ENCODE data around the gene ZNF784.

The ZNF784 gene

DNA sequence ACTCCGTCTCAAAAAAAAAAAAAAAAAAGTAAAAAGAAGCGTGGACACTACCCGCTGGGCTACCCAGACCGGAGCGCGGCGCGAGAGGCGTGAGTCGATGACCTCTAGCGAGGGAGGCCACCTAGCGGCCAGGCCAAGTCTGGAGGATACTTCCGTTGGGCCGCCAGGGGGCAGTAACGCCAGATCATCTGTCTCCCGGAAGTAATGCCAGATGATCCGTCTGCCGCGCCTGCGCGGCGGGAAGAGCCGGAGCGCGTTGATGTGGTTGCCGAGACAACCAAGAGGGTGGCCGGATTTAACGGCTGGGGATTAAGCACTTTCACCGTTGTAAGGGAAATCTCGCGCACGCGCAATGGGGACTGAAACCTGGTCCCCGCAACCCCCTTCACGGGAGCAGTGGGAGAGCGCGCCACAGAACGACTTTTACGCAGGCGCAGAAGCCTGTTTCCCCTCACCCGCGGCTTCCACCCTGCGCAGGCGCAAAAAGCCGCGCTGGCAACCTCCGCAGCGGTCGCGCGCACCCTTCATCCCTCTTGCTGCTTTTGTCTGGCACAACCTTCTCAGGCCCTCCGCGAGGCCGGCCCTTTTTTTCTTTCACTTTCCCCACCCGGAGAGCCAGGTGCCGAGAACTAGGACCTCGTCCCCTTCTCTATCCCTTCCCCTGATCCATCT lies 29.4 kb upstream of the ZNF784 start:
- Histone ChIP-seq H2AFZ (ENCODE audit: low read depth, low read length) (no peak overlapping the region), H3K4me3 (ENCODE audit: insufficient read depth in 1 of 2, low read depth in 1 of 2, low read length in 2 of 2) (peak overlapping the region; percentile 58 to 84), H3K14ac (ENCODE audit: low read length in 2 of 2) (no peak overlapping the region), H3K36me3 (ENCODE audit: control insufficient read depth in 1 of 2, insufficient read depth in 2 of 2, low read depth in 1 of 2, low read length in 2 of 2) (peaks cover 7 to 50% of the 10 kb centered on the region in 2 experiments), H2BK12ac (ENCODE audit: low read length in 2 of 2) (no peak overlapping the region), H2AK5ac (ENCODE audit: low read length, severe bottlenecking) (no peak overlapping the region), H3K4me1 (ENCODE audit: control insufficient read depth, insufficient read depth, low read depth, low read length) (peaks cover 32% of the 10 kb centered on the region), H4K8ac (ENCODE audit: low read length) (peak overlapping the region; percentile 91), H3K9me3 (ENCODE audit: control insufficient read depth, low read length) (no peaks in the 10 kb centered on the region), H3K27me3 (ENCODE audit: control insufficient read depth in 1 of 2, insufficient read depth in 1 of 2, low read length in 2 of 2) (no peaks in the 10 kb centered on the region), H3K4me2 (ENCODE audit: low read length, poor library complexity, severe bottlenecking) (peak overlapping the region; percentile 35), H2BK120ac (ENCODE audit: low read depth, low read length) (peak overlapping the region; percentile 6), H3K23ac (ENCODE audit: low read length in 2 of 2) (no peak overlapping the region), H2BK15ac (ENCODE audit: low read depth, poor library complexity, severe bottlenecking) (peak overlapping the region; percentile 44), H3K9ac (ENCODE audit: low read length) (peak overlapping the region; percentile 99), H3K4ac (ENCODE audit: low read depth in 1 of 2, low read length in 2 of 2) (peak overlapping the region in 1 of 2 experiments; percentile 34), H3K79me1 (replicated peaks; ENCODE audit: low read length, poor library complexity, severe bottlenecking) (peaks cover 32% of the 10 kb centered on the region), H2BK5ac (ENCODE audit: low read depth, low read length, poor library complexity, severe bottlenecking) (peak overlapping the region; percentile 19), H4K91ac (ENCODE audit: low read length) (peak overlapping the region; percentile 87), H3K18ac (ENCODE audit: low read depth in 1 of 2, low read length in 2 of 2) (peak overlapping the region; percentile 70 to 98), H3K27ac (ENCODE audit: low read length, poor library complexity, severe bottlenecking) (peak overlapping the region; percentile 100)
- 1% methylated on average over 57 of the region's 57 CpGs for WGBS
- peak; percentile 99 for DNase-seq

DNA sequence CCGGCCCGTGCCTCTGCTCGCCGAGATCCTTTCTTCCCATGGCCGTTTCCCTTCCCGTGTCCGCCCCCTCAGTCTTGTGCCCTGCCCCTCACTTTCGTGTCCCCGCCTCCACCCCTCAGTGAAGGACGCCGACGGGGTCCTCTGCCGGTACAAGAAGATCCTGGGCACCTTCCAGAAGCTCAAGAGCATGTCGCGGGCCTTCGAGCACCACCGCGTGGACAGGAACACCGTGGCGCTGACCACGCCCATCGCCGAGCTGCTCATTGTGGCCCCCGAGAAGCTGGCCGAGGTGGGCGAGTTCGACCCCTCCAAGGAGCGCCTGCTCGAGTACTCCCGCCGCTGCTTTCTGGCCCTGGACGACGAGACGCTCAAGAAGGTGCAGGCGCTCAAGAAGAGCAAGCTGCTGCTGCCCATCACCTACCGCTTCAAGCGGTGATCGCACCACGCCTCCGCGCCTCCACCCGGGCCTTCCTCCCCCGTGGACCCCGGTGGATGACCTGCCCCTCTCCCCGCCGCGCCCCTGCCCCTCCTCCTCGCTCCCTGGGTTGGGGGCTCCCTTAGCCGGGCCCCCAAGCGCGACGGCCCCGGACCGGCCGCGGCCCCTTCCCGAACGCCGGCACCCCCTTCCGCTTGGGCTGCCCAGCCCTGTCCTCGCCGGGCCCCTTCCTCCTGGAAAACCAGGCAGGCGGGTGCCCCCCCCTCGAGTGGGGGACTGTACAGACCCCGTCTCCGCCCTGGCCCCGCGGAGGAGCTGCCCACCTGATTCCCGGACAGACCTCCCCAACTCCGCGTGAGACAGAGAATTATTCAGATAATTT lies 28.2 kb upstream of the ZNF784 start:
- no peak overlapping the region for H4K91ac ChIP-seq (ENCODE audit: low read length)
- H3K4me1 ChIP-seq (ENCODE audit: control insufficient read depth, insufficient read depth, low read depth, low read length) = peaks cover 26% of the 10 kb centered on the region
- H2BK15ac ChIP-seq (ENCODE audit: low read depth, poor library complexity, severe bottlenecking) = no peak overlapping the region
- H3K9ac ChIP-seq (ENCODE audit: low read length) = no peak overlapping the region
- H3K79me1 ChIP-seq (replicated peaks; ENCODE audit: low read length, poor library complexity, severe bottlenecking) = peaks cover 39% of the 10 kb centered on the region
- no peak overlapping the region for H2BK12ac ChIP-seq (ENCODE audit: low read length in 2 of 2)
- no peak overlapping the region for H2AFZ ChIP-seq (ENCODE audit: low read depth, low read length)
- H3K27ac ChIP-seq (ENCODE audit: low read length, poor library complexity, severe bottlenecking) = no peak overlapping the region
- WGBS = 89% methylated on average over 71 of the region's 71 CpGs
- no peak overlapping the region for H3K18ac ChIP-seq (ENCODE audit: low read depth in 1 of 2, low read length in 2 of 2)
- H2AK5ac ChIP-seq (ENCODE audit: low read length, severe bottlenecking) = no peak overlapping the region
- H3K27me3 ChIP-seq (ENCODE audit: control insufficient read depth in 1 of 2, insufficient read depth in 1 of 2, low read length in 2 of 2) = no peaks in the 10 kb centered on the region
- H3K9me3 ChIP-seq (ENCODE audit: control insufficient read depth, low read length) = no peaks in the 10 kb centered on the region
- DNase-seq = no peak
- no peak overlapping the region for H4K8ac ChIP-seq (ENCODE audit: low read length)
- no peak overlapping the region for H3K14ac ChIP-seq (ENCODE audit: low read length in 2 of 2)
- peak overlapping the region; percentile 11 for H2BK120ac ChIP-seq (ENCODE audit: low read depth, low read length)
- H3K36me3 ChIP-seq (ENCODE audit: control insufficient read depth in 1 of 2, insufficient read depth in 2 of 2, low read depth in 1 of 2, low read length in 2 of 2) = peaks cover 7 to 43% of the 10 kb centered on the region in 2 experiments
- H2BK5ac ChIP-seq (ENCODE audit: low read depth, low read length, poor library complexity, severe bottlenecking) = no peak overlapping the region
- no peak overlapping the region for H3K4me2 ChIP-seq (ENCODE audit: low read length, poor library complexity, severe bottlenecking)
- H3K23ac ChIP-seq (ENCODE audit: low read length in 2 of 2) = no peak overlapping the region
- H3K4me3 ChIP-seq (ENCODE audit: insufficient read depth in 1 of 2, low read depth in 1 of 2, low read length in 2 of 2) = peak overlapping the region in 1 of 2 experiments; percentile 12
- H3K4ac ChIP-seq (ENCODE audit: low read depth in 1 of 2, low read length in 2 of 2) = no peak overlapping the region

DNA sequence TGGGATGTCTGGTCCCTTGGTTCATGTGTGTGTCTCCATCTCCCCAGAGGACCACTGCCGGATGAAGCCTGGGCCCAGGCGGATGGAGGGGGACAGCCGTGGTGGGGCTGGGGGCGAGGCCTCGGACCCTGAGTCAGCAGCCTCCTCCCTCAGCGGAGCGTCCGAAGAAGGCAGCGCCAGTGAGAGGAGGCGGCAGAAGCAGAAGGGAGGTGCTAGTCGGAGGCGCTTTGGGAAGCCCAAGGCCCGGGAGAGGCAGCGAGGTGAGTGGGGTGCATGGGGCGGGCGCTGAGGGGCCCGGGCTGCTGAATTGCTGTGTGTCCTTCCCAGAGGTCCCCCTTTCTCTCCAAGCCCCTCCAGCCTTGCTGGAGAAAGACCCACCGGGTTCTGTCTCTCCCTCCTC lies 26.9 kb upstream of the ZNF784 start:
- no peak for DNase-seq

DNA sequence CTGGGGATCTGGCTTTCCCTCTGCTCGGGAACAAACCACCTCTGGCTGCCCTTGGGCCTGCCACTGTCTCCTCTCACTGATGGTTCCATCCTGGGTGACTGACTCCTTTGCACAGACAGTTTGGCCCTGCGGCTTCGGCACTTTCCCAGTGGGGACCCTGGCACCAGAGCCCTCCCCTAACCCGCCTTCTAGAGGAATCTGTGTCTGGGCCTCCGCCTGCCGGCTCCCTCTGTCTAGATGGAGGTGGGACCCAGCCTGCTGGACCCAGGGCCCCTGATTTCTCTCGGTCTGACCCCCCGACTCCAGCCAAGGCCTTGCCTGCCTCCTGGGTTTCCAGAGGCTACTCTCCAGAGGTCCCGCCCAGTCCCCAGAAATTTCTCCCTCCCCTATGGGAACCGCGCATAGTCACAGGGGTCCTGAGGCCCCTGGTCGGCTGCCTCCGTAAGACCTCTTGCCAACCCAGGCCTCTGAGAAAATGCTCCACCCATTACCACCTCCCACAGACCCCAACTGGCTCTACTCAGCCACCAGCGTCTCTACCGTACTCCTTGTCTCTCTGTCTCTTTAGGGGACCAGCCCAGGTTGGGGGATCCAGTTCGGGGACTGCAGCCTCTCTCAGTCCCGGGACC lies 26.4 kb upstream of the ZNF784 start:
- no peak for DNase-seq
- Histone ChIP-seq H4K8ac (ENCODE audit: low read length) (no peak overlapping the region), H2AFZ (ENCODE audit: low read depth, low read length) (no peak overlapping the region), H3K14ac (ENCODE audit: low read length in 2 of 2) (no peak overlapping the region), H3K79me1 (replicated peaks; ENCODE audit: low read length, poor library complexity, severe bottlenecking) (peaks cover 44% of the 10 kb centered on the region), H3K27me3 (ENCODE audit: control insufficient read depth in 1 of 2, insufficient read depth in 1 of 2, low read length in 2 of 2) (no peaks in the 10 kb centered on the region), H3K4me2 (ENCODE audit: low read length, poor library complexity, severe bottlenecking) (no peak overlapping the region), H3K4ac (ENCODE audit: low read depth in 1 of 2, low read length in 2 of 2) (no peak overlapping the region), H2BK15ac (ENCODE audit: low read depth, poor library complexity, severe bottlenecking) (no peak overlapping the region), H2BK120ac (ENCODE audit: low read depth, low read length) (no peak overlapping the region), H3K9me3 (ENCODE audit: control insufficient read depth, low read length) (no peaks in the 10 kb centered on the region), H3K4me1 (ENCODE audit: control insufficient read depth, insufficient read depth, low read depth, low read length) (peaks cover 20% of the 10 kb centered on the region), H3K27ac (ENCODE audit: low read length, poor library complexity, severe bottlenecking) (no peak overlapping the region), H2AK5ac (ENCODE audit: low read length, severe bottlenecking) (no peak overlapping the region), H3K23ac (ENCODE audit: low read length in 2 of 2) (no peak overlapping the region), H2BK12ac (ENCODE audit: low read length in 2 of 2) (no peak overlapping the region), H3K9ac (ENCODE audit: low read length) (no peak overlapping the region), H3K18ac (ENCODE audit: low read depth in 1 of 2, low read length in 2 of 2) (no peak overlapping the region), H3K36me3 (ENCODE audit: control insufficient read depth in 1 of 2, insufficient read depth in 2 of 2, low read depth in 1 of 2, low read length in 2 of 2) (peaks cover 11 to 40% of the 10 kb centered on the region in 2 experiments), H4K91ac (ENCODE audit: low read length) (no peak overlapping the region), H3K4me3 (ENCODE audit: insufficient read depth in 1 of 2, low read depth in 1 of 2, low read length in 2 of 2) (no peak overlapping the region), H2BK5ac (ENCODE audit: low read depth, low read length, poor library complexity, severe bottlenecking) (no peak overlapping the region)
- WGBS = 95% methylated on average over 17 of the region's 17 CpGs

More for the DNA sequence above, 26.9 kb upstream of the ZNF784 start:
- no peak overlapping the region for H3K9ac ChIP-seq (ENCODE audit: low read length)
- no peak overlapping the region for H3K18ac ChIP-seq (ENCODE audit: low read depth in 1 of 2, low read length in 2 of 2)
- no peaks in the 10 kb centered on the region for H3K27me3 ChIP-seq (ENCODE audit: control insufficient read depth in 1 of 2, insufficient read depth in 1 of 2, low read length in 2 of 2)
- no peaks in the 10 kb centered on the region for H3K9me3 ChIP-seq (ENCODE audit: control insufficient read depth, low read length)
- H3K23ac ChIP-seq (ENCODE audit: low read length in 2 of 2) = no peak overlapping the region
- H4K8ac ChIP-seq (ENCODE audit: low read length) = no peak overlapping the region
- H3K4me2 ChIP-seq (ENCODE audit: low read length, poor library complexity, severe bottlenecking) = no peak overlapping the region
- no peak overlapping the region for H2BK12ac ChIP-seq (ENCODE audit: low read length in 2 of 2)
- H4K91ac ChIP-seq (ENCODE audit: low read length) = no peak overlapping the region
- H2AK5ac ChIP-seq (ENCODE audit: low read length, severe bottlenecking) = no peak overlapping the region
- no peak overlapping the region for H3K27ac ChIP-seq (ENCODE audit: low read length, poor library complexity, severe bottlenecking)
- no peak overlapping the region for H2BK120ac ChIP-seq (ENCODE audit: low read depth, low read length)
- no peak overlapping the region for H3K4ac ChIP-seq (ENCODE audit: low read depth in 1 of 2, low read length in 2 of 2)
- H3K14ac ChIP-seq (ENCODE audit: low read length in 2 of 2) = no peak overlapping the region
- H2AFZ ChIP-seq (ENCODE audit: low read depth, low read length) = no peak overlapping the region
- no peak overlapping the region for H3K4me3 ChIP-seq (ENCODE audit: insufficient read depth in 1 of 2, low read depth in 1 of 2, low read length in 2 of 2)
- WGBS = 91% methylated on average over 12 of the region's 18 CpGs
- H3K36me3 ChIP-seq (ENCODE audit: control insufficient read depth in 1 of 2, insufficient read depth in 2 of 2, low read depth in 1 of 2, low read length in 2 of 2) = peaks cover 10 to 40% of the 10 kb centered on the region in 2 experiments
- H2BK15ac ChIP-seq (ENCODE audit: low read depth, poor library complexity, severe bottlenecking) = no peak overlapping the region
- H2BK5ac ChIP-seq (ENCODE audit: low read depth, low read length, poor library complexity, severe bottlenecking) = no peak overlapping the region
- peaks cover 44% of the 10 kb centered on the region for H3K79me1 ChIP-seq (replicated peaks; ENCODE audit: low read length, poor library complexity, severe bottlenecking)
- peaks cover 20% of the 10 kb centered on the region for H3K4me1 ChIP-seq (ENCODE audit: control insufficient read depth, insufficient read depth, low read depth, low read length)

Measured in mesenchymal stem cell (in vitro differentiated cells and primary cell).